Caki2 (cell line): ENCODE measurements around the gene ALDH18A1. TPM values are rescaled to one million over a fixed set of nuclear protein-coding genes. Genes with fewer than 3 reads are reported as not detected.

ENCODE experiments used
- DNase-seq: peaks from one replicate; pipeline ENCODE4 v3.0.0-alpha.2; 2015; ENCODE audit warnings: low read depth
- in situ Hi-C: cut with HindIII; loops from 2 replicates; pipeline ENCODE4 v1.10.0; 2016; ENCODE audit warnings: low sequenced_read_pairs, low pct_unique_long_range_greater_than_20kb, mixed read lengths
- total RNA-seq: library from RNA; depleted of rRNA; stranded (reverse); fragments of >200 nt; shearing (Covaris generic); gene quantifications from 2 replicates; pipeline ENCODE4 v1.2.3, GENCODE V29; 2014; ENCODE audit warnings: low replicate concordance; rRNA removed

ALDH18A1 gene
- total RNA-seq, 1 experiment from 2014 or later = 168 TPM

DNA sequence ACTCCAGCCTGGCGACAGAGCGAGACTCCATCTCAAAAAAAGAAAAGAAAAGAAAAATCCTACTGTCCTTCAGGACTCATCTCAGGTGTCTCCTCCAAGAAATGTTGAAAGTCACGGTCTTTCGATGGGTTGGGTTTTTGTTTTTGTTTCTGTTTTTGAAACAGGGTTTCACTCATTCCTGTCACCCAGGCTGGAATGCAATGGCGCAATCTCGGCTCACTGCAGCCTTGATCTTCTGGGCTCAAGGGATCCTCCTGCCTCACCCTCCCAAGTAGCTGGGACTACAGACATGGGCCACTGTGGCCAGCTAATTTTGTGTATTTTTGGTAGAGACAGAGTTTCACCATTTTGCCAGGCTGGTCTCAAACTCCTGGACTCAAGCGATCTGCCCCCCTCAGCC, 92.2 kb downstream of the ALDH18A1 start:
- in situ Hi-C loops = no loop called here
- DNase-seq = no peak

- in situ Hi-C loops = no loop called here
- DNase-seq = no peak
These were observed 94.1 kb downstream of the ALDH18A1 start for GRCh38 chr10:95562341-95562965.

GRCh38 chr10:95561864-95562177, 94.7 kb downstream of the ALDH18A1 start:
- DNase-seq = no peak
- in situ Hi-C loops = no loop called here

DNA sequence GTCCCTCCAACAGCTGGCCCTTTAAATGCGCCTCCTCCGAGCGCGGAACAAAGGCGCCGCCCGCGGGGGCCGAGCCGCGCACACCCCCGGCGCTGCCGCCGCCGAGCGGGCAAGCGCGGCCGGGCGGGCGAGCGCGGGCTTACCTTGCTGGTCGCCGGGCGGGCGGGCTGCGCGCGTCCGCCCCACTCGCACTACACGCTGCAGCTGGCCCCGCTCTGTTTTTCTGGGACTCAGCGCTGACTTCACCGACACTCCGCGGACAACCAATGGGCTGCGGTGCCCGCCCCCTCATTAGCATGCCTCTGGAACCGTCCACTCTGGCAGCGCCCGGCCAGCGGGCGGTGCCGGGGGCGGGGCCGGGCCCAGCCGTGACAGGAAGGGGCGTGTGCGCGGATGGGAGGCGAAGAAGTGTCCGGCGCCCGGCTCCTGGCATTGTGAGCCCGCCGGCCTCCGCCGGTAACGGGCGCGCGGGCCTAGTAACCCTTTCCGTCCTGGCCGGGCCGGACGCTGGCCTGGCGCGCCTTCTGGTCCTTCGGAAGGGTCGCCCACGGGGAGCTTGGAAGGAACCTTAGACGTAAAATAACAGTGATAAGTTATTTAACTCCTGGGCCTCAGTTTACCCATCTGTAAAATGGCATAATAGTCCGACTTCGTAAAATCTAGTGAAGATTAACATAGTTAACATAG, 95.2 kb downstream of the ALDH18A1 start, which contains the start of gene SORBS1:
Gene SORBS1 (minus strand): TSS at position 195 of the 687 bp plus-strand sequence. CDS start 120,236 bp downstream, outside the sequence.
- in situ Hi-C loops = no loop called here
- DNase-seq = peak; percentile 97

- in situ Hi-C loops = no loop called here
- peak; percentile 33 for DNase-seq
These were observed 96.0 kb downstream of the ALDH18A1 start for GRCh38 chr10:95560278-95561176.

- no peak for DNase-seq
- in situ Hi-C loops = no loop called here
These were observed 96.6 kb downstream of the ALDH18A1 start for GRCh38 chr10:95559896-95560277.

DNA sequence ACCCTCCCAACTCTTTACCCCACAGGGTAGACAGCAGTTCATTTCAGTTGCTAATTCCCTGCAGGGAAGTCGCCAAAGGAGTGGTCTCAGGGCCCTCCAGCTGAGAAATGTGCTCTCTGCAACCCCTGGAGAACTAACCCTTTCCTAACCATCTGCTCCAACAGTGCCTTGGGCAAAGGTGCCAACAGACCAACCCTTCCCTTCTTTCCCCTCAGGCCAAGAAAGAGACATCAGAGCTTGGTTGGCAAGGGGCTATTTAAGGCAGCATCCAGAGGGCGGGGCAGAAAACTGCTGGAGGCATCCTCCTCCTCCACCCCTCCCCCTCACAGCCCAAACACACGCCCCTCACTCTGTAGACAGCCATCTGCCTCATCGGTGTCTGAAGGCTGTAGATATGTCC, 97.0 kb downstream of the ALDH18A1 start:
- in situ Hi-C loops = no loop called here
- DNase-seq = no peak

- in situ Hi-C loops = no loop called here
- no peak for DNase-seq
These were observed 97.8 kb downstream of the ALDH18A1 start for GRCh38 chr10:95558593-95559320.

DNA sequence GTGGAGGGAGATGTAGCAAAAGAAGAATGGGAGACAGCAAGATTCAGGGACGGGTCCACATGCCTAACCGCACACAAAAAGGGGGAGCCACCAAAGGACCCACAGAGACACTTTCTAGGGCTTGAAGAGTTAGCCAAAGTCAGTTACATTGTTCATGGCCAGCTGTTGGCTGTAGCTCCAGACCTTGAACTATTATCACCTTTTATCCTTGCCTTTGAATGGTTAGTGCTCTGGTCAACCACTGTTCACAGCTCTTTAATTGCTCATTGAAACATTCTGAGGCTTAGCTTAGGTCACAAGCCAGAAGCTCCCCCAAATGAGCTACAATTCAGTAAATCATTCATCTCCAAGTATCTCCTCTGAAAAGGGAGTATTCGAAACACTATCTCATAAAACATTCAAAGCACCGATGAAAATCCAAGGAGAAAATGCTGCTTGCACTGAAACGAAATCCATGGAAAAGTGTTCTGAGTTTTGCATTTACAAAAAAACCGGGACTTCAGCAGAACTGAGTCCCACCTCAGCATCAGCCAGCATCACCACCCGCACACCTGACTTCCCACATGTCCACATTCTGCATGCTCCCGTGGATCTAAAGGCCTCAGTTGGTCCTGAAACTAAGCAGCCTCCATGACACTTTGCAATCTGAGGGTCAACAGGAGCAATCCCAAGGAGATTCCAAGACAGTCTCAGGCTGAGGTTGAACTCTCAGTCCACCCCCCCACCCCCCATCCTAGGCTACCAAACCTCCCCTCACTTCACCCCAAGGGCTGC, 99.3 kb downstream of the ALDH18A1 start:
- in situ Hi-C loops = no loop called here
- DNase-seq = no peak

Other genes starting within 250 kb of the ALDH18A1 start
- 2.7 and 3.4 TPM in 2 replicates for gene SORBS1, start 95.3 kb downstream of the ALDH18A1 start, total RNA-seq
- 44.7 and 45.5 TPM in 2 replicates for gene TCTN3, start 37.2 kb upstream of the ALDH18A1 start, total RNA-seq
- 0.03 TPM in 1 of 2 replicates, not detected in the other for gene ENTPD1, start 99.5 kb upstream of the ALDH18A1 start, total RNA-seq